OCI-M2 (cell line): ENCODE measurements around the gene TMPRSS11F.
"Not testable (repeated sequence)": the region's sequence is repeated elsewhere in the genome, so short reads cannot be mapped to it uniquely, and the experiment has no call there.

Experiments used
- DNase-seq: peaks from one replicate; lab custom pipeline; 2025; ENCODE audit not compliant: unreplicated experiment; lab: John Stamatoyannopoulos, UW

Gene TMPRSS11F

DNA sequence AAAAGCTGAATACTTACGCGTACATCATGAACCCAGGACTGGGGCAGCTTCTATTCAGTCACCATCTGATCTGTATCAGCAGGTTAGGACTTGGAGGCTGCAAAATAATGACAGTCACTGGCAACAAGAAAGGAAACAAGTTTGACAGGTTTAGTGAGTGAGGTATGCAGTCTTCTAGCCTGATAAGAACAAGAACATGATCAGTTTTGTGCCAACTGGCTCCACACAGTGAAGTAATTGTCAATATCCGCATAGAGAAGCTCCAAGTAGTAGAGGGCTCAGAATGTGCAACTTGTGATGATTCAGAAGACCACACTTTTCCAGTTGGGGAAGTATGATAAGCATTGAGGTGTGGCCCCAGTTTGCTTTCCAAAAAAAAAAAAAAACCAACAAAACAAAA, at the start of gene TMPRSS11F:
TMPRSS11F (minus strand) TSS at position 77 of the 400 bp plus-strand sequence; CDS start at position 28, 49 bp downstream.
- DNase-seq = peak; percentile 87

DNA sequence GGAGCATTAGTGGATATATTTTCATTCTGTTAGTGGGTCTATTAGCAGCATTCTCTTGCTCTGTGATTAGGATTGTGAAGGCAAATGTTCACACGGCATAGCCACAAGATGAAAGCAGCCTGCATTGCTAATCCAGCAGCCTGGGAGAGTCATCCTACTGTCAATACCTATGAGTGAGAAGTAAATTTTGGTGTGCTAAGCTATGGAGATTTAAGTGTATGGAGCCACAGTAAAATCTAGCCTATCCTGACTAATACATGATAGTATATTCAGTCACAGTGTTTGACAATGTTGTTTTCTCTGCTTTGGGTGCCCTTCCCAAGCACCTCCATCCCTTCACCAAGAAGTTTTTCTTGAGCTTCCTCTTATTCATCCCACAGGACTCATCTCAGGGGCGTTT, 47.2 kb upstream of the TMPRSS11F start:
- no peak for DNase-seq

DNA sequence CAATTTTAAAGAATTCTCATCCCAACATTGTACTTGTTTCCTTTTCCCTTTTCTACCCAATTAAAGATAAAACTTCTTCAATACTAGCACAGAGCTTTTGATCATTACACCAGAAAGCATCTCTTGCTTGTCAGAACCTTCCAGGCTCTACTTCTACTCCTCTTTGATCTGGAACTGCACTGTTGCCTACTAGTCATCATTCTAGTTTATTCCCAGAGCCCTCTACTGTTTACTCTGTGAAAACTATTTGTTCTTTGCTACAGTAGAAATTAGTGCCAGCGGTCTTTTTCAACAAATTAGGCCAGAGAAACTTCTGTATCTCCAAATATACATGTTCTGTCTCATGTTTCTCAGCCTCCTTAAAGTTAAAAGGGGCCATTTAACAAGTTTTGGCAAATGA, 46.8 kb upstream of the TMPRSS11F start:
- DNase-seq = no peak

DNA sequence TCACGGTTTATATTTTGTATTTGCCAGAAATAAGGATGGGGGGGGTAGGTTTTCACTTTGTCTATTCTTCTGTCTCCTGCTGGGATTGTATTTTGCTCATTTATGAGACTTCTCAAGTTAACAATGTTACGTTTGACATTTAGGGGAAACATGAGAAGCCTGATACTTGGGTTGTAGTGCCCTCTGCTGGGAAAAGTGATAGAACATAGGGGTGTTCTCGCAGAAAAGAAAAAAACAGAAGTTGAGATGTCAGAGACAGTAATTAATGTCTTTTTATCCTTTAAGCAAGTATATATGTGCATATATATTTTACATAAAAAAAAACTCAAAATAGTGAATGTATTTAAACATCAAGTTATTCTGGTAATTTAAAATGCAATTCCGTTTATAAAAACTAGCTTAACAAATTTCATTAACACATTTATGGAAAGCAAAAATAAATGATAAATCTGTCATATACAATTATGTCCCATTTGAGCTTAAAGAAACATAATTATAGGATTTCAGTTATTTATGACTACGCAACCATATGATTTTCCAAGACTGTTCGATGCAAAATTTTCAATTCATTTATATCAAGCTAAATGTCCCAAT, 46.0 kb upstream of the TMPRSS11F start:
- DNase-seq = peak; percentile 27

DNA sequence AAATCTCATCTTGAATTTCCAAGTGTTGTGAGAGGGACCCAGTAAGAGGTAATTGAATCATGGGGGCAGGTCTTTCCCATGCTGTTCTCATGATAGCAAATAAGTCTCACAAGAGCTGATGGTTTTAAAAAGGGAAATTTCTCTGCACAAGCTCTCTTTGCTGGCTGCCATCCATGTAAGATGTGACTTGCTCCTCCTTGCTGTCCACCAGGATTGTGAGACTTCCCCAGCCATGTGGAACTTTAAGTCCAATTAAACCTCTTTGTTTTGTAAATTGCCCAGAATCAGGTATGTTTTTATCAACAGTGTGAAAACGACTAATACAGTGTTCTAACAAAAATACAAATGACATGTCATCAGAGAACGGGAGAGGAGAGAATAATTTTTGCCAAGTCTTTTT, 44.7 kb upstream of the TMPRSS11F start:
- not testable (repeated sequence) for DNase-seq

DNA sequence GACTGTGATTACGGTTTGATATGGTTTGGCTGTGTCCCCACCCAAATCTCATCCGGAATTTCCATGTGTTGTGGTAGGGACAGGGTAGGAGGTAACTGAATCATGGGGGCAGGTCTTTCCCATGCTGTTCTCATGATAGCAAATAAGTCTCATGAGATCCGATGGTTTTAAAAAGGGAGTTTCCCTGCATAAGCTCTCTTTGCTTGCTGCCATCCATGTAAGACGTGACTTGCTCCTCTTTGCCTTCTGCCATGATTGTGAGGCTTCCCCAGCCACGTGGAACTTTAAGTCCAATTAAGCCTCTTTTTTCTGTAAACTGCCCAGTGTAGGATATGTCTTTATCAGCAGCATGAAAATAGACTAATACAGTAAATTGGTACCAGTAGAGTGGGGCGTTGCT, 42.5 kb upstream of the TMPRSS11F start:
- not testable (repeated sequence) for DNase-seq

DNA sequence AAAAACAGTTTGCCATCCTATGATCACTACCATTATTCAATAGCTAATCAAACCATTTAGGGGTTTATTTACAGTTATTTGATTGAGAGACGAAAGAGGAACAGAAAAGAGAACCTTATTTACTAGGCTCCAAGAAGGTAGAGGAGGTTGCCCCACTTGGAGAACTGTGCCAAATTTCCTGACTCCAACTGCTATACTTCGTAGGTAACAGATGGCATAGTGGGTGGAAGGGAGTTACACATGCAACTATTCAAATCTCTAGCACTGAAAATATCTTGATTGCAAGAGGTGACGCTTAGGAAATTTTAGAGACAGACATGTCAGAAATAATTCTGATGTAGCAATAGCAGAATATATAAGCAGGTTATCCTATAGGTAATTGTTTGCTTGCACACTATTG, 38.0 kb upstream of the TMPRSS11F start:
- no peak for DNase-seq

DNA sequence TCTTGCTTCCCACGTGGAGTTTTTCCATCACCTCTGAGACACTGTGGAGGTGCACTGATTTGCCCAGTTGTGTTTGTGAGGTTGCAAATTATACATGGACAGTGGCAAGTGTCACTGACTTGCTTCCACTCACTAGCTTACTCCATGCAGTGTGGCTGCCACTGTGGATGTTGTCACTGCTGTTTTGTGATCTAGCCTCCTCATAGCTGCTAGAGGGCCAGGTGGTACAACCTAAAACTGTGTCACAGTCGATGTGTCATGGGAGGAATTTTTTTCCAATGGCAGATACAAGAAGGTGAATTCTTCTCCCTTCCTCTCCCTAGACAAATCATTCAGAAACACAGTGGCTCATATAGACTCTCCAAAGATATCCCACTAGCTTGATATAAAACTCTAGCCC, 37.5 kb upstream of the TMPRSS11F start:
- no peak for DNase-seq

DNA sequence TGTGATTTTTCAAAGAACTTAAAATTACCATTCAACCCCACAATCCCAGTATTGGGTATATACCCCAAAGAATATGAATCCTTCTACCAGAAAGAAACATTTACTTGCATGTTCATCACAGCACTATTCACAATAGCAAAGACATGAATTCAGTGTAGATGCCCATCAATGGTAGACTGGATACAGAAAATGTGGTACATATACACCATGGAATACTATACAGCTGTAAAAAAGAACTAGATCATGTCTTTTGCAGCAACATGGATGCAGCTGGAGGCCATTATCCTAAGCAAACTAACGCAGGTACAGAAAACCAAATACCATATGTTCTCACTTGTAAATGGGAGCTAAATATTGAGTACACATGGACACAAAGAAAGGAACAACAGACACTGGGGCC, 34.1 kb upstream of the TMPRSS11F start:
- DNase-seq = no peak

DNA sequence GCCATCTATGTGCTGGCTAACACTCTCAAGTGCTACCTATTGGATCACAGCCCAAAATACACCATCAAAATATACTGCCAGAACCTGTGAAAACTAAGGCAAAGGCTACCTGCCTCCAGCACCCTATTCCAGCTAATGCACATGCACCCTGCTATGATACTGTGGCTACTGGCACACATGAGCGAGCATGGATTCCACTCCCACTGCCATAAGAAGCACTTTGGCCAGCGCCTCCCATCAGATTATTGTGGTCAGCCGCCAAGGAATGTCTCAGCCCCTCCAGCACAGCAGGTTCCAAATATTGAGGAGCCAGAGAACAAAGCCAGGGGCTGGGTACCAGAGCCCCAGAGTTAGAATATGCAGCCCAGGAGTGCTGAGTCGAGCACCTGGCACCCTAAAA, 32.5 kb upstream of the TMPRSS11F start:
- no peak for DNase-seq

DNA sequence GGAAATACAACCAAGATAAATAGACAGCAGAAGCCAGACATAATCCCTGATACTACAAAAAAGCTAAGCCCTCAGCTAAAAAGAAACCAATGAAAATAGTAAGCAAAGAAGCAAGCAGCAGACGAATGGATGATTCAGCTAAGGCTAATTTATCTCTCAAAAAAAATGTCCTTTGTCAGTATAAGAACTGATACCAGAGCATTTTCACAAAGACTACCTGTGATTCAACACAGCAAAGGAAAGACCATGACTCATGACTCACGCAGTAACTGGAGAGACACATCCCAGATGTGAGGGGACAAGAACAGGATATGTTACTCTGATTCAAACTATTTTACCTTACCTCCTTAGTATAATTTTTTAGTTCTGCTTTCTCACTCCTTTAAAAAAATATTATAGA, 22.7 kb upstream of the TMPRSS11F start:
- DNase-seq = peak; percentile 17

DNA sequence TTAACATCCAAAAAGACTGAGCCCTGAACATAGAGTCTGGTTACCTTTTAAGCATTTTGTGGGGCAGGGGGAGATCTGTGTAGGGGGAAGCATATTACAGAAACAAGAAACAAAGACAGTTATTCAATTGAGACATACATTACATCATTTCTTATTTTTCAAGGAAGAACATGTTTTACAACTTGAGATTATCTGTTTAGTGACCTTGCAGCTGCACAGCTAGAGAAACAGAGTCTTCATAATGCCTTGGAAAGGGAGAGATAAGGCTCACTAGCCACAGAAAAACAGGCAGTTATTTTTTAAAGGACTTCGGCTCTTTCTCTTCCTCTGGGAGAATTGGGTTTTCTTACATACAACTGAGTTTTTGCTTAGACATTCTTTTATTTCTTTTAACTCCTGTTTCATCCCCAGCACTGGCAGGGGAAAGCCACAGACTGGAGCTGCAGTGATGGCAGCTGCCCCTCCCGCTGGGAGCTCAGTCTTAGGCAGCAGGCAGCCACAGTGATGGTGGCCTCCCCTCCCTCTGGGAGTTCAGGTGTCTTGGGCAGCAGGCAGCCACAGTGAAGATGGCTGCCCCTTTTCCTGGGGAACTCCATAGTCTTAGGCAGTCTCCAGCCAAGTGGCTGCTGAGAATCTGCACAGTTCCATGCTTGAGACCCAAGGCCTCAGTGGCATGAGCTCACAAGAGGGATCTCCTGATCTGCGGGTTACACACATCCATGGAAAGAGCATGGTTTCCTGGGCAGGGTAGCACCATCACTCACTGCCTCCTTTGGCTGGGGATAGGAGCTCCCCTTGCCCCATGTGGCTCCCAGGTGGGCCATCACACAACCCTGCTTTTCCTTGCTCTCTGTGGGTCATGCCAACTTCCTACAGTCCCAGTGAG, 19.4 kb upstream of the TMPRSS11F start:
- DNase-seq = peak; percentile 51

DNA sequence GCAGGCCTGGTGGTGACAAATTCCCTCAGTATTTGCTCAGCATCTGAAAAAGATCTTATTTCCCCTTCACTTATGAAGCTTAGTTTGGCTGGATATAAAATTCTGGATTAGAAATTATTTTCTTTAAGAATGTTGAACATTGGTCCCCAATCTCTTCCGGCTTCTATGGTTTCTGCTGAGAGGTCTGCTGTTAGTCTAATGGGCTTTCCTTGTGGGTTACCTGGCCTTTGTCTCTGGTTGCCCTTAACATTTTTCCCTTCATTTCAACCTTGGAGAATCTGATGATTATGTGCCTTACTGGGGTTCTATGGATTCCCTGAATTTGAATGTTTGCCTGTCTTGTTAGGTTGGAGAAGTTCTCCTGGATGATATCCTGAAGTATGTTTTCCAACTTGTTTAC, 17.4 kb upstream of the TMPRSS11F start:
- DNase-seq = no peak

DNA sequence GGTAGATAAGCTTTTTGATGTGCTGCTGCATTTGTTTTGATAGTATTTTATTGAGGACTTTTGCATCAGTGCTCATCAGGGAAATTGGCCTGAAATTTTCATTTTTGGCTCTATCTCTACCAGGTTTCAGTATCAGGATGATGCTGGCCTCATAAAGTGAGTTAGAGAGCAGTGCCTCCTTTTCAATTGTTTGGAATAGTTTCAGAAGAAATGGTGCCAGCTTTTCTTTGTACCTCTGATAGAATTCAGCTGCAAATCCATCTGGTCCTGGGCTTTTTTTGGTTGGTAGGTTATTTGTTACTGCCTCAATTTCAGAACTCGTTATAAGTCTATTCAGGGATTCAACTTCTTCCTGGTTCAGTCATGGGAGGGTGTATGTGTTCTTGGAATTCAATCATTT, 15.6 kb upstream of the TMPRSS11F start:
- no peak for DNase-seq

DNA sequence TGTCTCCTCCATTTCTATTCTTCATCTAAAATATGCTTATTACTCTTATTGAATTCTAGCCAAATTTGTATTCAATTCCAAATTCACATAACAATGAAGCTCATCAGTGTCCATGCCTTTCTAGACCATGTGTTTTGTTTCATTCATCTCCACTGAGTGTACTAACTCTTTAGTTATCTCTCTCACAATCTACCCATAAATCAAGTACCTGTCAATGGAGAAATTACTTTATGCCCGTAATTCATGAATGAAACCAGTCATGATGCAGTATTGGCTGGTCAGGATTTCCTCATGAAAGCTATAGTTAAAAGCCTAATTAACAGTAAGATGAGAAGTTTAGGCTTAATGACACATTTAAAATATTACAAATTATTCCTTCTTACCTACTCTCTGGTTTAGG, 12.2 kb upstream of the TMPRSS11F start:
- DNase-seq = no peak

DNA sequence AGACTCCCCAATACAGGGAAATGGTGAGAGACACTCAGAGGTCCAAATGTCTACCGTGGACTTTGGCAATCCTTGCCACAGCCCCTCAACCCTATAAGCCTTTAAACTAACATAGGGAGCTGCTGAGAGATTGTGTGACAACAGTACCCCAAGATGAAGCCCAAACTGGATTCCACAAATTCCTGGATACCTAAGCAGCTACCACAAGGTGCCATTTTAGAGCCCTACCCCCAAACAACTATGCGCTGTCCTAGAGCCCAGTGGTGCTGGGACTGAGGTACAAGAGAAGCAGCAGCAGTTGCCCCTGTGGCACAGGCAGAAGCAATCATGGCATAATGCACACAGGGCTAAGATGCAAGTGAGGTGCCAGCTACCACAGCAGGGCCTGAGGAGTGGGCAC, 2.7 kb upstream of the TMPRSS11F start:
- no peak for DNase-seq

DNA sequence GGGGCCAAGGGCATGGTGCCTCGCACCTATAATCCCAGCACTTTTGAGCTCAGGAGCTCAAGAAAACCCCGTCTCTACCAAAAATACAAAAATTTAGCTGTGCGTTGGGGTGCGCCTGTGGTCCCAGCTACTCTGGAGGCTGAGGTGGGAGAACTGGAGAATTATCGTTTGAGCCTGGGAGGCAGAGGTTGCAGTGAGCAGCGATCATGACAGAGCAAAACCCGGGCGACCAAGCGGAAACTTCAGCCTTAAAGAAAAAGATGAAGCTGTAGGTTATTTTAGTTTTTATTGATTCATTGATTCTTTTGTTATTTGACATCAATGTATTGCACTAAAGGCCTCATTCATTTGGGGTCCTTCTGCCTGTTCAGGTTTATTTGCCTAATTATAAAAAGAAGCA, 5.4 kb downstream of the TMPRSS11F start:
- DNase-seq = no peak

DNA sequence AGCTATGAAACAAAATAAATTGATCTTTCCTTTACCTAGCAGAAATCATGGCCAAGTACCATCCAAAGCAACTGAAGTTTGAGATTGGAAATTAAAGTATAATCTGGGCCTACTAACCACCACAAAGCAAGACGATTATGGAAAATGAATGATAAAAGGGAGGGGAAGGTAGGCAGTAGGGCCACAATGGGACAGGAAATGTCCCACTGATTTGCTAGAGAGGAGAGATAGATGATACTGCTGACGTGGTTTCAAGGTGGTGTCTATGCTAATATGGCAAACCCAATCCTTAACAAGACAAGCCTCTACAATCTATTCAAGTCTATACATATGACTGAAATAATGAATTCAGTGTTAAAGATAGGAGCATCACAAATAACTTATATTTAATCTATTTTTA, 6.1 kb downstream of the TMPRSS11F start:
- no peak for DNase-seq

DNA sequence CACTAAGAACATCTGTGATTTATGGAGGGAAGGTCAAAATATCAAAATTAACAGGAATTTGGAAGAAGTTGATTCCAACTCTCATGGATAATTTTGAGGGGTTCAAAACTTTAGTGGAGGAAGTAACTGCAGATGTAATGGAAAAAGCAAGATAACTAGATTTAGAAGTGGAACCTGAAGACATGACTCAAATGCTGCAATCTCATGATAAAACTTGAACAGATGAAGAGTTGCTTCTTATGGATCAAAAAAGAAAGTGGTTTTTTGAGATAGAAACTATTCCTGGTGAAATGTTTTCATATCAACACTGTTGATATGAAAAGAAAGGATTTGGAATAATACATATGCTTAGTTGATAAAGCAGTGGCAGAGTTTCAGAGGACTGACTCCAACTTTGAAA, 9.7 kb downstream of the TMPRSS11F start:
- no peak for DNase-seq

DNA sequence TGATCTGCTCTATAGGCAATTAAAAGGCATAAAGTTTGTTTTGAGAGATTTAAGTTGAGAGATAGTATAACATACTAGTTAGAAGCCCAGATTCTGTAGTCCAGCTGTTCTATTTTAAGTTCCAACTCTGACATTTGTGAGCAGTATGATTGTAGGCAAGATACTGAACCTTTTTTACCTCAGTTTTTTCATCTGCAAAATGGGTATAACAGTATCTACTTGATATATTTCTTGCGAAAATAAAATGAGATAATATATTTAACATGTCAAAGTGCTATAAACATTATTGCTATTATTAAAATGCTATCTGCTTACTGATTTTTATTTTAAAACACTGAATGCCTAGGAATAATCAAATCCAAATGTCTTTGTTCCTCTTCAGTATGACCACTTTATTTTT, 19.2 kb downstream of the TMPRSS11F start:
- no peak for DNase-seq

DNA sequence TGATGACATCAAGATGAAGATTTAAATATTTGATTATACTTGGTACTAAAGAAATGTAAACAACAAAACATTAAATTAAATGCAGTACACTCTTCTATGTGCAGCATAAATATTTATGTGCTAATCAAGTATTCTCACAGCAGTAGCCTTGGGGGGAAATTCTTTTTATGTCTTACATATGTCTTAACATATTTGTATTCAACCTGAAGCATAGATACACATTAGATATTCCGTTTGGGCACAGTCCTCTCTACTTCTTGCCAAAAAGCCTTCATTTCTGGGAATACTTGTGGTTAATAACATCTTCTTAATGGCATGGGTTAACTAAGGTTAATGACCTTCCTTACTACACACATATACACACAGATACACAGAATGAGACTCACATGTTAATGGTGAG, 19.8 kb downstream of the TMPRSS11F start:
- no peak for DNase-seq

DNA sequence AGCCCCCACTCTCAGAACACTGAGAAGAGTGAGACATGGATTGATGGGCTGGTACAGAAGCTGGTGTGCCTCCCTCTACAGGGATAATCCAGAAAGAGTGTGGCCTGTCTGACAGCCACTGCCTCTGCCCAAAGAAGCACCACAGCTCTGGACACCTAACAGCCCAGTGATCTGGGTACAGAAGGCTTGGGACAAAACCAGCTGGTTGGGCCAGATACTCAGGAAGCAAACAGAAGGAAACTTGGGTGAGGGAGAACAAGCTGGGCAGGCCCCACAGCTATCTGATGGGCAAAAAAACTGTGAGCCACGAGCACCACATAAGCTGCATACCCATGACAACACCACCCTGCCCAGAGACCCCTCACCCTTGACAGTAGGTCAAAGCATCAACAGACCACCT, 46.9 kb downstream of the TMPRSS11F start:
- DNase-seq = no peak

DNA sequence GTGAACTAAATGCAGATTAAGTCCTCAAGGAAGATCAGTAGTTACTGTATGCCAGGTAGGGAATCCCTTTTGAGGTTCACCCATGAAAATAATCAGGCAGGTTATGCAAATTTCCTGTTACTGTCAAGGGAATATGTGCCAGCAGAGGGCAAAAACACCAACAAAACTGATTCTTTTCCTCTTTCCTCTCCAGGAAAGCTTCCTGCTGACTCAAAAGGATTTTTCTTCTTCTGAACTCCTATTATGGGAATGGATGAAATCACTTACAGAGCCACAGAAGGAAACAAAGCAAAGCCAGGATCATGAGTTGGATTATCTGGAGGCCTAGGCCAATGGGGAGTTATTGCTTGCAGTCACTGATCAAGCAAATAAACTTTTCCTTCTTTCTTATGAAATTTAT, 49.7 kb downstream of the TMPRSS11F start:
- no peak for DNase-seq
